DND-41 (cell line): ENCODE results near the gene FLRT2.

ENCODE experiments used
- ATAC-seq: fragments of 200-7000 bp; cut with Tn5 transposase; 3 replicates; pipeline ENCODE4 v1.9.1; 2021; ENCODE audit warnings: low read depth; ENCODE audit not compliant: insufficient read depth
- DNase-seq: peaks from one replicate; pipeline ENCODE4 v3.0.0-alpha.2; 2020
- H2AFZ ChIP-seq: 2 replicates; pipeline ENCODE4 v1.6.0; 2012; ENCODE audit warnings: low read depth, low read length
- H3K27ac ChIP-seq: 2 replicates; pipeline ENCODE4 v1.5.1; 2012; ENCODE audit warnings: low read length, inconsistent platforms
- H3K27me3 ChIP-seq: fragments of 200-600 bp; sonication (generic); 2 replicates; pipeline ENCODE4 v1.6.0; 2012; ENCODE audit warnings: low read length, mild to moderate bottlenecking, inconsistent platforms; ENCODE audit not compliant: insufficient read depth, poor library complexity
- H3K36me3 ChIP-seq: 2 replicates; pipeline ENCODE4 v1.5.1; 2012; ENCODE audit warnings: low read length, inconsistent platforms; ENCODE audit not compliant: insufficient read depth
- H3K4me1 ChIP-seq: 2 replicates; pipeline ENCODE4 v1.5.1; 2012; ENCODE audit warnings: mild to moderate bottlenecking, low read length; ENCODE audit not compliant: insufficient read depth
- H3K4me2 ChIP-seq: 2 replicates; pipeline ENCODE4 v1.6.0; 2012; ENCODE audit warnings: mild to moderate bottlenecking, moderate library complexity, low read length, inconsistent platforms; ENCODE audit not compliant: insufficient read depth
- H3K4me3 ChIP-seq, 2 experiments: fragments of 200-600 bp in 1 of 2; shearing (Covaris generic) in 1 of 2; 2 replicates each; pipeline ENCODE4 v1.5.1; 2012 to 2016; ENCODE audit warnings: inconsistent platforms in 2 of 2, low read length in 2 of 2, mild to moderate bottlenecking in 2 of 2, low read depth in 1 of 2, moderate library complexity in 1 of 2
- H3K79me2 ChIP-seq: 2 replicates; pipeline ENCODE4 v1.6.0; 2012; ENCODE audit warnings: low read length, inconsistent platforms; ENCODE audit not compliant: insufficient read depth
- H3K9ac ChIP-seq: 2 replicates; pipeline ENCODE4 v1.6.0; 2012; ENCODE audit warnings: low read depth, mild to moderate bottlenecking, inconsistent platforms, low read length, moderate library complexity
- H3K9me3 ChIP-seq: 2 replicates; pipeline ENCODE4 v1.5.1; 2012; ENCODE audit warnings: low read length, moderate library complexity, mild to moderate bottlenecking, inconsistent platforms; ENCODE audit not compliant: insufficient read depth, severe bottlenecking
- H4K20me1 ChIP-seq: 2 replicates; pipeline ENCODE4 v1.6.0; 2012; ENCODE audit warnings: low read length; ENCODE audit not compliant: insufficient read depth
- CTCF ChIP-seq: IDR thresholded peaks from 2 replicates; pipeline ENCODE4 v1.5.1; 2012; ENCODE audit warnings: borderline replicate concordance, low read length, moderate library complexity, mild to moderate bottlenecking; ENCODE audit not compliant: poor library complexity, severe bottlenecking; ENCODE audit errors: extremely low read depth
- EZH2 ChIP-seq: IDR thresholded peaks from 3 replicates; pipeline ENCODE4 v1.6.1; 2012; ENCODE audit warnings: borderline replicate concordance, low read depth, mild to moderate bottlenecking, moderate library complexity, low read length, inconsistent platforms; ENCODE audit not compliant: severe bottlenecking

Gene FLRT2

DNA sequence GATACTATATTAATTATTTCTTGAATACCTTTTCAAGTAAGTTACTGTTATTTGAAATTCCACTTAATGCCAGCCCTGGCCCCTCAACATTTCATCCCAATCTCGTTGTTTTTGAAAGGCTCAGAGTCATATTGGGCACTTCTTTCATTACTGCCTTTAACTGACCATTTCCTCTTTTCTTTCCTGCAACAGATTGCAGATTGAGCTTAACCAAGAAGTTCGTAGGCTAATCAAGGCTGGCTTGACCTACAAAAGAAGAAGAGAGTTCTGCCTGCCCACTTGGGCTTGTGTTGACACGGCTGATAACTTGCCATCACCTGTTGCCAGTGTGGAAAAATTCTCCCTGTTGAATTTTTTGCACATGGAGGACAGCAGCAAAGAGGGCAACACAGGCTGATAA, 91.0 kb downstream of the FLRT2 start:
- no peak overlapping the region for H2AFZ ChIP-seq
- H3K9ac ChIP-seq: no peak overlapping the region
- ATAC-seq (no peak), DNase-seq (no peak)
- no peak for TF ChIP-seq EZH2
- no peak for TF ChIP-seq CTCF
- no peak overlapping the region for H3K4me2 ChIP-seq
- H3K36me3 ChIP-seq: no peaks in the 10 kb centered on the region
- no peaks in the 10 kb centered on the region for H3K9me3 ChIP-seq
- H3K4me3 ChIP-seq: no peak overlapping the region
- H4K20me1 ChIP-seq: no peaks in the 10 kb centered on the region
- no peaks in the 10 kb centered on the region for H3K79me2 ChIP-seq
- H3K4me1 ChIP-seq: no peaks in the 10 kb centered on the region
- no peak overlapping the region for H3K27ac ChIP-seq
- H3K27me3 ChIP-seq: no peaks in the 10 kb centered on the region

DNA sequence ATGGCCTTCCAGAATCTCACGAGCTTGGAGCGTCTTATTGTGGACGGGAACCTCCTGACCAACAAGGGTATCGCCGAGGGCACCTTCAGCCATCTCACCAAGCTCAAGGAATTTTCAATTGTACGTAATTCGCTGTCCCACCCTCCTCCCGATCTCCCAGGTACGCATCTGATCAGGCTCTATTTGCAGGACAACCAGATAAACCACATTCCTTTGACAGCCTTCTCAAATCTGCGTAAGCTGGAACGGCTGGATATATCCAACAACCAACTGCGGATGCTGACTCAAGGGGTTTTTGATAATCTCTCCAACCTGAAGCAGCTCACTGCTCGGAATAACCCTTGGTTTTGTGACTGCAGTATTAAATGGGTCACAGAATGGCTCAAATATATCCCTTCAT, 92.2 kb downstream of the FLRT2 start:
- H3K79me2 ChIP-seq: no peaks in the 10 kb centered on the region
- H3K9me3 ChIP-seq: no peaks in the 10 kb centered on the region
- H3K9ac ChIP-seq: no peak overlapping the region
- H3K36me3 ChIP-seq: no peaks in the 10 kb centered on the region
- no peaks in the 10 kb centered on the region for H3K27me3 ChIP-seq
- DNase-seq (no peak), ATAC-seq (no peak)
- H3K4me3 ChIP-seq: no peak overlapping the region
- TF ChIP-seq CTCF: no peak
- no peak overlapping the region for H3K4me2 ChIP-seq
- no peaks in the 10 kb centered on the region for H4K20me1 ChIP-seq
- H3K4me1 ChIP-seq: no peaks in the 10 kb centered on the region
- H2AFZ ChIP-seq: no peak overlapping the region
- no peak overlapping the region for H3K27ac ChIP-seq

GRCh38 chr14:85622986-85623685, 93.2 kb downstream of the FLRT2 start:
- Histone ChIP-seq H3K27ac (no peak overlapping the region), H3K4me3 (no peak overlapping the region), H3K36me3 (no peaks in the 10 kb centered on the region), H4K20me1 (no peaks in the 10 kb centered on the region), H2AFZ (no peak overlapping the region), H3K79me2 (no peaks in the 10 kb centered on the region), H3K4me2 (no peak overlapping the region), H3K9me3 (no peaks in the 10 kb centered on the region), H3K27me3 (no peaks in the 10 kb centered on the region), H3K4me1 (no peaks in the 10 kb centered on the region), H3K9ac (no peak overlapping the region)
- ATAC-seq: no peak
- DNase-seq: no peak
- TF ChIP-seq EZH2 (no peak), CTCF (no peak)
